ENCODE measurements around the gene QRICH2.
A peak's percentile ranks its signal among the peaks of the same experiment; 100 is the strongest.

Gene QRICH2

GRCh38 chr17:76262732-76263344 is 45.2 kb downstream of the QRICH2 start:
- Histone ChIP-seq H2AFZ (ENCODE audit: insufficient read depth, low read length, poor library complexity) (no peak overlapping the region), H3K79me1 (ENCODE audit: low read length) (peaks cover 33% of the 10 kb centered on the region), H3K9me3 (ENCODE audit: insufficient read depth, low read depth, low read length) (no peaks in the 10 kb centered on the region), H3K23ac (ENCODE audit: low read length) (no peak overlapping the region), H4K8ac (ENCODE audit: low read depth, low read length) (no peak overlapping the region), H4K12ac (ENCODE audit: low read depth, low read length) (no peak overlapping the region), H2BK5ac (ENCODE audit: low read depth, low read length, poor library complexity) (no peak overlapping the region), H3K4me1 (ENCODE audit: control insufficient read depth in 1 of 2, insufficient read depth in 2 of 2, low read length in 2 of 2) (peaks cover 32 to 34% of the 10 kb centered on the region in 2 experiments), H2AK5ac (ENCODE audit: low read length) (no peak overlapping the region), H3K9ac (ENCODE audit: low read length) (no peak overlapping the region), H3K27me3 (ENCODE audit: insufficient read depth, low read length) (no peaks in the 10 kb centered on the region), H2BK12ac (ENCODE audit: low read length) (no peak overlapping the region), H3K14ac (ENCODE audit: low read length) (no peak overlapping the region), H4K91ac (ENCODE audit: low read depth, low read length) (peak overlapping the region; percentile 3), H2BK120ac (ENCODE audit: insufficient read depth, low read length, poor library complexity) (no peak overlapping the region), H3K4me3 (ENCODE audit: low read depth, low read length) (no peak overlapping the region), H3K18ac (ENCODE audit: low read length) (no peak overlapping the region), H3K36me3 (ENCODE audit: control insufficient read depth in 1 of 2, insufficient read depth in 2 of 2, low read length in 2 of 2) (peaks cover 0 to 3% of the 10 kb centered on the region in 2 experiments), H3K4ac (ENCODE audit: low read depth, low read length) (no peak overlapping the region), H3K79me2 (ENCODE audit: control insufficient read depth, insufficient read depth, low read length, poor library complexity) (peaks cover 6% of the 10 kb centered on the region), H3K4me2 (ENCODE audit: low read length) (peak overlapping the region; percentile 28), H3K27ac (ENCODE audit: low read depth, low read length) (peak overlapping the region; percentile 27)
- WGBS (ENCODE audit: extremely low coverage, insufficient coverage, insufficient read length), result no CpG with 5 or more reads among the region's 9 CpGs
- peak; percentile 98 to 100 for DNase-seq

DNA sequence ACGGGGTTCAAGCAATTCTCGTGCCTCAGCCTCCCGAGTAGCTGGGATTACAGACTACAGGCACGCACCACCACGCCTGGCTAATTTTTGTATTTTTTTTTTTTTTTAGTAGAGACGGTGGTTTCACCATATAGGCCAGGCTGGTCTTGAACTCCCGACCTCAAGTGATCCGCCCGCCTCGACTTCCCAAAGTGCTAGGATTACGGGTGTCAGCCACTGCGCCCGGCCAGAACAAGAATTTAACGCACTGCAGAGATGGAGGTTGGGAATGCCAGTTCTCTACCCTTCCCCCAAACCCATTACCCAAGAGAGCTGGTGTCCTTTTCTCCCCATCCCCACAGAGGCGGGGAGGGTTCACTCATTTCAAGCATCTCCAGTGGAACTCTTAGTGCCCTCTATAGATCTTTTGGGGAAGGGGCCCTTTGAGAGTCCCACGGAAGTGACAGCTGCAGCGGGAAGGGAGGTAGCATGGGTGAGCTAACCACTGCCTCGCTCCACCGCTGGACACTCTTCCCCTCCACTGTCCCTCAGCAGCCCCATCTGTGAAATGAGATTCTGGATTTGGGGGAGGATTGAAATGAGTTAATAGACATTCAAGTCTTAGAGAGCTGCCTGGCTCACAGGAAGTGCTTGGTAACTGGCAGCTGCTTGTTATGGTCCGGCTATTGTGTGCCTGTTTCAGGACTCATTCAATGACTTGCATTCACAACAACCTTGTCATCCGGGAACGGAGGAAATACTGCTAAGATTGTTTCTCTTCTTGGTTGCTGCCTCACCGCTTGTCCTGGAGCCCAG is 46.5 kb downstream of the QRICH2 start:
- peaks cover 6% of the 10 kb centered on the region for H3K79me2 ChIP-seq (ENCODE audit: control insufficient read depth, insufficient read depth, low read length, poor library complexity)
- no peaks in the 10 kb centered on the region for H3K36me3 ChIP-seq (ENCODE audit: control insufficient read depth in 1 of 2, insufficient read depth in 2 of 2, low read length in 2 of 2)
- H4K8ac ChIP-seq (ENCODE audit: low read depth, low read length), result peak overlapping the region; percentile 16
- H3K9me3 ChIP-seq (ENCODE audit: insufficient read depth, low read depth, low read length), result no peaks in the 10 kb centered on the region
- H2AK5ac ChIP-seq (ENCODE audit: low read length), result peak overlapping the region; percentile 26
- peak overlapping the region; percentile 54 for H3K18ac ChIP-seq (ENCODE audit: low read length)
- no peak overlapping the region for H3K4me2 ChIP-seq (ENCODE audit: low read length)
- H4K12ac ChIP-seq (ENCODE audit: low read depth, low read length), result no peak overlapping the region
- H3K27ac ChIP-seq (ENCODE audit: low read depth, low read length), result no peak overlapping the region
- H3K14ac ChIP-seq (ENCODE audit: low read length), result peak overlapping the region; percentile 73
- H3K4me3 ChIP-seq (ENCODE audit: low read depth, low read length), result no peak overlapping the region
- peak overlapping the region; percentile 14 for H2BK120ac ChIP-seq (ENCODE audit: insufficient read depth, low read length, poor library complexity)
- peak; percentile 66 to 72 for DNase-seq
- H4K91ac ChIP-seq (ENCODE audit: low read depth, low read length), result peak overlapping the region; percentile 50
- no peak overlapping the region for H3K23ac ChIP-seq (ENCODE audit: low read length)
- H3K79me1 ChIP-seq (ENCODE audit: low read length), result peaks cover 24% of the 10 kb centered on the region
- H3K4ac ChIP-seq (ENCODE audit: low read depth, low read length), result no peak overlapping the region
- no peaks in the 10 kb centered on the region for H3K27me3 ChIP-seq (ENCODE audit: insufficient read depth, low read length)
- H2BK12ac ChIP-seq (ENCODE audit: low read length), result peak overlapping the region; percentile 92
- H2BK5ac ChIP-seq (ENCODE audit: low read depth, low read length, poor library complexity), result peak overlapping the region; percentile 26
- no peak overlapping the region for H3K9ac ChIP-seq (ENCODE audit: low read length)
- WGBS (ENCODE audit: extremely low coverage, insufficient coverage, insufficient read length), result no CpG with 5 or more reads among the region's 23 CpGs
- peaks cover 20 to 24% of the 10 kb centered on the region in 2 experiments for H3K4me1 ChIP-seq (ENCODE audit: control insufficient read depth in 1 of 2, insufficient read depth in 2 of 2, low read length in 2 of 2)
- peak overlapping the region; percentile 17 for H2AFZ ChIP-seq (ENCODE audit: insufficient read depth, low read length, poor library complexity)

- Histone ChIP-seq H2BK12ac (ENCODE audit: low read length) (no peak overlapping the region), H3K79me1 (ENCODE audit: low read length) (peaks cover 14% of the 10 kb centered on the region), H2AK5ac (ENCODE audit: low read length) (no peak overlapping the region), H3K23ac (ENCODE audit: low read length) (no peak overlapping the region), H3K4me1 (ENCODE audit: control insufficient read depth in 1 of 2, insufficient read depth in 2 of 2, low read length in 2 of 2) (peaks cover 18 to 24% of the 10 kb centered on the region in 2 experiments), H3K18ac (ENCODE audit: low read length) (no peak overlapping the region), H3K14ac (ENCODE audit: low read length) (no peak overlapping the region), H4K91ac (ENCODE audit: low read depth, low read length) (no peak overlapping the region), H2AFZ (ENCODE audit: insufficient read depth, low read length, poor library complexity) (no peak overlapping the region), H3K4ac (ENCODE audit: low read depth, low read length) (no peak overlapping the region), H4K8ac (ENCODE audit: low read depth, low read length) (no peak overlapping the region), H3K27me3 (ENCODE audit: insufficient read depth, low read length) (no peaks in the 10 kb centered on the region), H3K9ac (ENCODE audit: low read length) (no peak overlapping the region), H3K4me3 (ENCODE audit: low read depth, low read length) (no peak overlapping the region), H3K27ac (ENCODE audit: low read depth, low read length) (no peak overlapping the region), H2BK120ac (ENCODE audit: insufficient read depth, low read length, poor library complexity) (no peak overlapping the region), H4K12ac (ENCODE audit: low read depth, low read length) (no peak overlapping the region), H3K79me2 (ENCODE audit: control insufficient read depth, insufficient read depth, low read length, poor library complexity) (peaks cover 2% of the 10 kb centered on the region), H3K9me3 (ENCODE audit: insufficient read depth, low read depth, low read length) (no peaks in the 10 kb centered on the region), H3K36me3 (ENCODE audit: control insufficient read depth in 1 of 2, insufficient read depth in 2 of 2, low read length in 2 of 2) (no peaks in the 10 kb centered on the region), H2BK5ac (ENCODE audit: low read depth, low read length, poor library complexity) (no peak overlapping the region), H3K4me2 (ENCODE audit: low read length) (no peak overlapping the region)
- DNase-seq, result no peak
- no CpG with 5 or more reads among the region's 5 CpGs for WGBS (ENCODE audit: extremely low coverage, insufficient coverage, insufficient read length)
These were observed 47.4 kb downstream of the QRICH2 start for GRCh38 chr17:76260669-76261068.

DNA sequence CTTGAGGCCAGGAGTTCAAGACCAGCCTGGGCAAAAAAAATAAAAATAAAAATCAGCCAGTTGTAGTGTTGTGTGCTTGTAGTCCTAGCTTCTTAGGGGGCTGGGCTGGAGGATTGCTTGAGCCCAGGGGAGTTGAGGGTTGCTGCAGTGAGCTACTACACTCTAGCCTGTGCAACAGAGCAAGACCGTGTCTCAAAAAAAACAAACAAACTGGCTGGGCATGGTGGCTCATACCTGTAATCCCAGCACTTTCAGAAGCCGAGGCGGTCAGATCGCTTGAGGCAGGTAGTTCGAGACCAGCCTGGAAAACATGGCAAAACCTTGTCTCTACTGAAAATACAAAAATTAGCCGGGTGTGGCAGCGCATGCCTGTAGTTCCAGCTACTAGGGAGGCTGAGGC is 47.9 kb downstream of the QRICH2 start:
- H3K14ac ChIP-seq (ENCODE audit: low read length), result no peak overlapping the region
- peak overlapping the region; percentile 28 for H4K91ac ChIP-seq (ENCODE audit: low read depth, low read length)
- H3K79me2 ChIP-seq (ENCODE audit: control insufficient read depth, insufficient read depth, low read length, poor library complexity), result no peaks in the 10 kb centered on the region
- H4K12ac ChIP-seq (ENCODE audit: low read depth, low read length), result no peak overlapping the region
- H3K27ac ChIP-seq (ENCODE audit: low read depth, low read length), result no peak overlapping the region
- H4K8ac ChIP-seq (ENCODE audit: low read depth, low read length), result no peak overlapping the region
- H2BK5ac ChIP-seq (ENCODE audit: low read depth, low read length, poor library complexity), result no peak overlapping the region
- peaks cover 18 to 24% of the 10 kb centered on the region in 2 experiments for H3K4me1 ChIP-seq (ENCODE audit: control insufficient read depth in 1 of 2, insufficient read depth in 2 of 2, low read length in 2 of 2)
- H3K9ac ChIP-seq (ENCODE audit: low read length), result no peak overlapping the region
- no peak overlapping the region for H3K4ac ChIP-seq (ENCODE audit: low read depth, low read length)
- H3K27me3 ChIP-seq (ENCODE audit: insufficient read depth, low read length), result no peaks in the 10 kb centered on the region
- H3K9me3 ChIP-seq (ENCODE audit: insufficient read depth, low read depth, low read length), result no peaks in the 10 kb centered on the region
- peak overlapping the region; percentile 6 for H2BK120ac ChIP-seq (ENCODE audit: insufficient read depth, low read length, poor library complexity)
- peak overlapping the region; percentile 34 for H2BK12ac ChIP-seq (ENCODE audit: low read length)
- H3K4me2 ChIP-seq (ENCODE audit: low read length), result no peak overlapping the region
- H2AFZ ChIP-seq (ENCODE audit: insufficient read depth, low read length, poor library complexity), result no peak overlapping the region
- no peak for DNase-seq
- H3K23ac ChIP-seq (ENCODE audit: low read length), result no peak overlapping the region
- no CpG with 5 or more reads among the region's 7 CpGs for WGBS (ENCODE audit: extremely low coverage, insufficient coverage, insufficient read length)
- no peak overlapping the region for H2AK5ac ChIP-seq (ENCODE audit: low read length)
- peaks cover 13% of the 10 kb centered on the region for H3K79me1 ChIP-seq (ENCODE audit: low read length)
- no peaks in the 10 kb centered on the region for H3K36me3 ChIP-seq (ENCODE audit: control insufficient read depth in 1 of 2, insufficient read depth in 2 of 2, low read length in 2 of 2)
- no peak overlapping the region for H3K18ac ChIP-seq (ENCODE audit: low read length)
- no peak overlapping the region for H3K4me3 ChIP-seq (ENCODE audit: low read depth, low read length)

Data from trophoblast cell (in vitro differentiated cells and primary cell).